Tibial artery (tissue), 4 donors: ENCODE results near the gene TPH2.

Source experiments
- DNase-seq, 2 donors: peaks; one replicate each; pipeline ENCODE4 v3.0.0-alpha.2; 2019
- H3K27ac ChIP-seq, 2 donors: fragments of 200-600 bp; sonication (generic) in 1 of 2; 1 replicate in 1 of 2; 2 replicates in 1 of 2; pipeline ENCODE4 v1.5.1; 2018 to 2019; ENCODE audit warnings: mild to moderate bottlenecking in 1 of 2
- H3K27me3 ChIP-seq, 2 donors: fragments of 200-600 bp; sonication (generic) in 1 of 2; one replicate each; pipeline versions ENCODE4 v1.5.1 to v1.6.0; 2016 to 2019
- H3K36me3 ChIP-seq, 3 donors: fragments of 200-600 bp; sonication (generic) in 2 of 3; one replicate each; pipeline ENCODE4 v1.5.1; 2016 to 2019; ENCODE audit warnings: mild to moderate bottlenecking in 2 of 3
- H3K4me1 ChIP-seq, 4 donors: fragments of 200-600 bp; sonication (generic) in 2 of 4; 1 replicate in 3 of 4; 2 replicates in 1 of 4; pipeline ENCODE4 v1.5.1; 2016 to 2019
- H3K4me3 ChIP-seq, 2 donors: fragments of 200-600 bp; sonication (generic) in 1 of 2; 1 replicate in 1 of 2; 2 replicates in 1 of 2; pipeline ENCODE4 v1.5.1; 2018 to 2019; ENCODE audit warnings: mild to moderate bottlenecking in 2 of 2
- H3K9me3 ChIP-seq, 3 donors: fragments of 200-600 bp; sonication (generic) in 1 of 3; one replicate each; pipeline ENCODE4 v1.5.1; 2016 to 2019
- intact Hi-C: fragments of 100-400 bp; cut with DNase I; formaldehyde crosslinking; loops from one replicate; pipeline ENCODE4 v1.15.0; 2023; ENCODE audit warnings: low total_unique reads
- TF ChIP-seq, protein P1 (sequence below), 2 experiments: fragments of 200-600 bp in 1 of 2; fragments of 450-650 bp in 1 of 2; IDR thresholded peaks; one replicate each; pipeline ENCODE4 v1.5.1; 2017 to 2019; ENCODE audit warnings: antibody characterized with exemption in 2 of 2, mild to moderate bottlenecking in 1 of 2, moderate library complexity in 1 of 2

Gene TPH2

DNA sequence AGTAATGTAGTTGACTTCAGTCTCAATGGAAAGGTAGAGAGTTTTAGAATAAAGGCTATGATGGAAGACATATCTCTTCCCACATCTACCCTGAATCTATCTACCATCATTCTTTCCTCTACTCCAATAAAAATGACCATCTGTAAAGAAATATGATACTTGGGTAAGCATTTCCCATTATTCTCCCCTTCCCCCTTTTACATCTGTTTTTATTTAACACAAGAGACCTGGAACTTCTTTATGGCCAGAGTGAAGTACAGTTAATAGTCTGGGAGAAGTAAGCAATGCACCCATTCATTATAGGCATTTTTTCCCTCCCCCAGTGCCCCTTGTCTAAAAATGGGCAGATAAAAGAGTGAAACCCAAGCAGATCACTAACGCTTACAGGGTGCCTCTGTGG, 6.5 kb downstream of the TPH2 start:
- intact Hi-C loops: loop anchor here (5.0 kb wide), 1 partner anchor 212 kb away; no protein-coding TSS in a partner anchor
- Histone ChIP-seq H3K9me3 (no peaks in the 10 kb centered on the region), H3K36me3 (no peaks in the 10 kb centered on the region), H3K4me1 (no peaks in the 10 kb centered on the region), H3K4me3 (no peak overlapping the region), H3K27me3 (peaks cover 0 to 24% of the 10 kb centered on the region in 2 donors), H3K27ac (no peak overlapping the region)
- DNase-seq: no peak
- TF ChIP-seq, protein P1, sequence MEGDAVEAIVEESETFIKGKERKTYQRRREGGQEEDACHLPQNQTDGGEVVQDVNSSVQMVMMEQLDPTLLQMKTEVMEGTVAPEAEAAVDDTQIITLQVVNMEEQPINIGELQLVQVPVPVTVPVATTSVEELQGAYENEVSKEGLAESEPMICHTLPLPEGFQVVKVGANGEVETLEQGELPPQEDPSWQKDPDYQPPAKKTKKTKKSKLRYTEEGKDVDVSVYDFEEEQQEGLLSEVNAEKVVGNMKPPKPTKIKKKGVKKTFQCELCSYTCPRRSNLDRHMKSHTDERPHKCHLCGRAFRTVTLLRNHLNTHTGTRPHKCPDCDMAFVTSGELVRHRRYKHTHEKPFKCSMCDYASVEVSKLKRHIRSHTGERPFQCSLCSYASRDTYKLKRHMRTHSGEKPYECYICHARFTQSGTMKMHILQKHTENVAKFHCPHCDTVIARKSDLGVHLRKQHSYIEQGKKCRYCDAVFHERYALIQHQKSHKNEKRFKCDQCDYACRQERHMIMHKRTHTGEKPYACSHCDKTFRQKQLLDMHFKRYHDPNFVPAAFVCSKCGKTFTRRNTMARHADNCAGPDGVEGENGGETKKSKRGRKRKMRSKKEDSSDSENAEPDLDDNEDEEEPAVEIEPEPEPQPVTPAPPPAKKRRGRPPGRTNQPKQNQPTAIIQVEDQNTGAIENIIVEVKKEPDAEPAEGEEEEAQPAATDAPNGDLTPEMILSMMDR (IDR thresholded peaks at IDR 0.05): no peak

DNA sequence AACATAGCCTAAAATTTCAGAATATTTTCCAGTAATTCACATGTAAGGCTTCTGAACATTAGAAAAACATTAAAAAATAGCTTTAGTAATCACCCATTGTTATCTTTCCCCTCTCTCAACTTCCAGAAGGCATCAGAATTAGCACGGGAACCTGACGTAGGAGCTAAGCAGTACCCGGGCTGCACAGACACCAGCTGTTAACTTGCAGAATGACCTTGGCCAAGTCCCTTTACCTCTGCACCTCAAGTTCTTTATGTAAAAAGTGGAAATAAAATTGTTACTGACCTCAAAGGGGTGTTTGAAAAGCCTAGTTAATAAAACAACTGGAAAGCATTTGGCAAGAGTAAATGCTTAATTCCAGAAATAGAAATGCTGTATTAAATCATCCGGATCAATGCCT, 7.2 kb downstream of the TPH2 start:
- DNase-seq: no peak
- Histone ChIP-seq H3K4me1 (no peaks in the 10 kb centered on the region), H3K4me3 (no peak overlapping the region), H3K36me3 (no peaks in the 10 kb centered on the region), H3K9me3 (no peaks in the 10 kb centered on the region), H3K27ac (no peak overlapping the region), H3K27me3 (peaks cover 0 to 21% of the 10 kb centered on the region in 2 donors)
- TF ChIP-seq, protein P1 (IDR thresholded peaks at IDR 0.05): no peak
- intact Hi-C loops: loop anchor here (5.0 kb wide), 1 partner anchor 211 kb away; no protein-coding TSS in a partner anchor

DNA sequence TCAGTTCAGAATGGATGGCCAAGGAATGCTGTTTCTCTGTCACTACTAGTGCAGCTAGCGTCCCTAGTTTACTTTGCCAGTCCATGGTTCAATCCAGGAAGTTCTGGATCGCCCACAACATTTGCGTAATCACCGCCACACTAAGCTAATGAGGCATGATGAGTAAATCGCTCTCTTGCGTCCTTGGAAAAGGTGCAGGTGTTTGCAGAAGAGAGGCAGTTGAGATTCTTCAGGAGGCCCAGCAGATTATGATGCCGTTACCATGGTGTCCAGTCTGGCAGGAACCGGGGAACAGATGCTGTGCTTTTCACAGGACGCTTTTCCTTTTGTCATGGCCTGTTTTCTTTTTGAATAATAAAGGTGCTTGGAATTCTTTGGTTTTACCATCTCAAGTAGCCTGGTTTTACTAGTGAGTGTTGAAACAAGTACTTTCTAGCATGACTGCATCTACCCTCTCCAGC, 9.0 kb downstream of the TPH2 start:
- Histone ChIP-seq H3K27me3 (peaks cover 0 to 21% of the 10 kb centered on the region in 2 donors), H3K9me3 (no peaks in the 10 kb centered on the region), H3K4me1 (no peaks in the 10 kb centered on the region), H3K4me3 (no peak overlapping the region), H3K27ac (no peak overlapping the region), H3K36me3 (no peaks in the 10 kb centered on the region)
- TF ChIP-seq, protein P1 (IDR thresholded peaks at IDR 0.05): no peak
- intact Hi-C loops: loop anchor here (5.0 kb wide), 1 partner anchor 210 kb away; no protein-coding TSS in a partner anchor
- no peak for DNase-seq

DNA sequence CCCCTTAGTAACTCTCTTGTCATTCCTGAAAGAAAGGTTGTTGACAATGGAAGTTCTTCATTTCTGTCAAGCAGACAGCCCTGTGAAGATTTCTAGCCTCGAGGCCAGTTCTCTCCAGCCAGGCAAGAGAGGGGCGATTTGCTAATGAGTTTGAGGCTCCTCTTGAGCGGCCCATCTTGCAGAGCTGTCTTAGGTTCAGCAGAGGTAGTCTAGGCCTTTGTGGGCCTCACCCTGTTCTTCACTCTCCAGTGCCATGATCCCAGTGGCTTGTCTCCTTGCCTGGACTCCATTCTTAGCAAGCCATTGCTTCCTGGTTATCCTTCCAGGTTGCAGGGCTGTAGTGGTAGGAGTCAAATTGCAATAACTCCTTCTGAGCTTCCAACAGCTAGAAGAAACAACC, 9.7 kb downstream of the TPH2 start:
- no peak overlapping the region for H3K27ac ChIP-seq
- H3K36me3 ChIP-seq: no peaks in the 10 kb centered on the region
- intact Hi-C loops: loop anchor here (5.0 kb wide), 1 partner anchor 209 kb away; no protein-coding TSS in a partner anchor
- DNase-seq: no peak
- no peaks in the 10 kb centered on the region for H3K4me1 ChIP-seq
- peaks cover 0 to 20% of the 10 kb centered on the region in 2 donors for H3K27me3 ChIP-seq
- H3K4me3 ChIP-seq: no peak overlapping the region
- no peaks in the 10 kb centered on the region for H3K9me3 ChIP-seq
- TF ChIP-seq, protein P1 (IDR thresholded peaks at IDR 0.05): no peak

DNA sequence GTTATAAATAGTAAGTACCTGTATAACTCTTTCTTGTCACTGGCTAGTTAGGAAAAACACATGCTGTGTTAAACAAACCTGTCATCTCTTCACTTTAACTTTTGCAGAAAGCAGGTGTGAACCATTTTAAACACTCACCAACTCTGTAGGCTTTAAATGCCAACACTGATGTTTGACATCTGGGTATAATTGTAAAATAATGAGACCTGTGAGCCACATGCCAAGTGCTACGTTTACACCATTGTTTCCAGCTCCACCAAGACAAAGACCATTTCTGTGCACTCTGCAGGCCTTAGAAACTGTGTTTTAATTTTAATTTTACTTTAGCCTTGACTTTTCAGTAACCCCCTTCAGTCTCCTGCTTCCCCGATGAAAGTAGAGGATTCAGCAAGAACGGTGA, 11.0 kb downstream of the TPH2 start:
- Histone ChIP-seq H3K36me3 (no peaks in the 10 kb centered on the region), H3K4me1 (no peaks in the 10 kb centered on the region), H3K4me3 (no peak overlapping the region), H3K27me3 (peaks cover 0 to 15% of the 10 kb centered on the region in 2 donors), H3K9me3 (no peaks in the 10 kb centered on the region), H3K27ac (no peak overlapping the region)
- no peak for DNase-seq
- intact Hi-C loops: loop anchor here (5.0 kb wide), 1 partner anchor 208 kb away; no protein-coding TSS in a partner anchor
- TF ChIP-seq, protein P1 (IDR thresholded peaks at IDR 0.05): no peak

DNA sequence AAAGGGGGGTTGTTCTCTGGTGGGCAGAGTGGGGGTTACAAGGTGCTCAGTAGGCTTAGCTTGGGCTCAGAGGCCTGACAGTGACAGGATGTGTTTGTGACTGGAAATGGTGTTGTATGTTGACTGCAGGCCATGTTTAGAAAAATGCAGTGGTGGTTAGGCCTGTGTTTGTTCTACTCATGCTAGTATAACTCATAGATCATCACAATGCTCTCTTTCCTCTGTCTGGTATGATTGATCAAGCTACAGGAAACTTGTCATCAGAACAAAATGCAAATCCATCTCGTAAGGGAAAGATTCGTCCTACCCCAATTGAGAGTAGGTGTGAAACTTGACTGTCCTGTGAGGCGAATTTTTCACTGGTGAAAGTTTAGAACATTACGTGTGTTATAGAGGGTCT, 11.8 kb downstream of the TPH2 start:
- no peaks in the 10 kb centered on the region for H3K4me1 ChIP-seq
- peaks cover 0 to 15% of the 10 kb centered on the region in 2 donors for H3K27me3 ChIP-seq
- intact Hi-C loops: no loop called here
- no peak overlapping the region for H3K4me3 ChIP-seq
- H3K27ac ChIP-seq: no peak overlapping the region
- TF ChIP-seq, protein P1 (IDR thresholded peaks at IDR 0.05): no peak
- no peaks in the 10 kb centered on the region for H3K9me3 ChIP-seq
- DNase-seq: no peak
- no peaks in the 10 kb centered on the region for H3K36me3 ChIP-seq
